Subcutaneous adipose tissue (tissue), 4 donors: ENCODE data around the gene WWP2. TPM values are rescaled to one million over a fixed set of nuclear protein-coding genes. Genes with fewer than 3 reads are reported as not detected.

ENCODE experiments used
- total RNA-seq, 4 donors: library from RNA; depleted of rRNA; stranded (reverse); fragments of >200 nt; gene quantifications; one replicate each; pipeline ENCODE4 v1.1.0, GENCODE V29; 2016
- TF ChIP-seq, protein P1 (sequence below): fragments of 450-650 bp; IDR thresholded peaks from one replicate; pipeline ENCODE4 v1.5.1; 2016; ENCODE audit warnings: low read depth, mild to moderate bottlenecking, control low read depth, antibody characterized with exemption, moderate library complexity

WWP2 gene
- total RNA-seq, 4 donors from 2014 or later = 20.2 to 48.7 (median 34.7) TPM

DNA sequence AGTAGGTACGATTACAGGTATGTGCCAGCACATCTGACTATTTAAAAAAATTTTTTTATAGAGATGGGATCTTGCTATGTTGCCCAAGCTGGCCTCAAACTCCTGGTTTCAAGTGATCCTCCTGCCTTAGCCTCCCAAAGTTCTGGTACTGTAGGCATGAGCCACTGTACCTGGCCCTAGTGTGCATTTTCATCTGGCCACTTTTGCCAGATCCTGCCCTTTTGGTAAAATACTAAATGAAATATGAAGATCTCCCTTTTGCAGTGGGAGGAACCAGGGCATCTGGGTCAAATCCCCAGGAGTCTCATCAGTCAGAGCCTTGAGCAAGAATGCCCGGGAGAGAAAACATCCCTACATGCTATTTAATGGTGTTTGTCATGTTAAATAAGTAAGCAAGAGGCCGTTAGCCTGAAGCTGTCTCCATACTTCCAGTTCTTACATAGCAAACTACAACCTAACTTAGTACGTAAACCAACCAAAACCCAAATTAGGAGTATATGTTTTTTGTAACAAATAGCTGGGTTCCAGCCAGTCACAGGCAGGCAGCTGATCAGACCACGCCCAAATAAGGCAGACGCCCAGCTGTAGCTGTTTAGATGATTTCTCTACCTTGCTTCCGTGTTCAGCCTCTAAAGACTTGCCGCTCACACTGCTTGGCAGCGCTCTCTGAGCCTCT lies 142.5 kb downstream of the WWP2 start:
- TF ChIP-seq, protein P1, sequence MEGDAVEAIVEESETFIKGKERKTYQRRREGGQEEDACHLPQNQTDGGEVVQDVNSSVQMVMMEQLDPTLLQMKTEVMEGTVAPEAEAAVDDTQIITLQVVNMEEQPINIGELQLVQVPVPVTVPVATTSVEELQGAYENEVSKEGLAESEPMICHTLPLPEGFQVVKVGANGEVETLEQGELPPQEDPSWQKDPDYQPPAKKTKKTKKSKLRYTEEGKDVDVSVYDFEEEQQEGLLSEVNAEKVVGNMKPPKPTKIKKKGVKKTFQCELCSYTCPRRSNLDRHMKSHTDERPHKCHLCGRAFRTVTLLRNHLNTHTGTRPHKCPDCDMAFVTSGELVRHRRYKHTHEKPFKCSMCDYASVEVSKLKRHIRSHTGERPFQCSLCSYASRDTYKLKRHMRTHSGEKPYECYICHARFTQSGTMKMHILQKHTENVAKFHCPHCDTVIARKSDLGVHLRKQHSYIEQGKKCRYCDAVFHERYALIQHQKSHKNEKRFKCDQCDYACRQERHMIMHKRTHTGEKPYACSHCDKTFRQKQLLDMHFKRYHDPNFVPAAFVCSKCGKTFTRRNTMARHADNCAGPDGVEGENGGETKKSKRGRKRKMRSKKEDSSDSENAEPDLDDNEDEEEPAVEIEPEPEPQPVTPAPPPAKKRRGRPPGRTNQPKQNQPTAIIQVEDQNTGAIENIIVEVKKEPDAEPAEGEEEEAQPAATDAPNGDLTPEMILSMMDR = no peak

DNA sequence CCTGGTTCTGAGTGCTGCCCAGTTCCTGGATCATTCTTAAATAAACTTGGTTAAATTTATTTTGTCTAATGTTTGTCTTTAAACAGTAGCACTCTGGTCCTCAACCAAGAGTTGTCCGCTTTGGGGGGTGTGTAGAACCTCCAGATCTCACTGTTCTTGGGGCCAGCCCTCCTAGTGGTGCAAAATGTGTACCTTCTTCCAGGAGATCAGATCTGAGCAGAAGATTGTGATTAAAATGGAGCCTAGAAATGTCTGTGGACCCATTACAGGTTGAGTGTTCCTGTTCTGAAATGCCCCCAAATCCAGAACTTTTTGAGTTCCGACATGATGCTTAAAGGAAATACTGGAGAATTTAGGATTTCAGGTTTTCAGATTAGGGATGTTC lies 143.0 kb downstream of the WWP2 start:
- TF ChIP-seq, protein P1 = no peak

DNA sequence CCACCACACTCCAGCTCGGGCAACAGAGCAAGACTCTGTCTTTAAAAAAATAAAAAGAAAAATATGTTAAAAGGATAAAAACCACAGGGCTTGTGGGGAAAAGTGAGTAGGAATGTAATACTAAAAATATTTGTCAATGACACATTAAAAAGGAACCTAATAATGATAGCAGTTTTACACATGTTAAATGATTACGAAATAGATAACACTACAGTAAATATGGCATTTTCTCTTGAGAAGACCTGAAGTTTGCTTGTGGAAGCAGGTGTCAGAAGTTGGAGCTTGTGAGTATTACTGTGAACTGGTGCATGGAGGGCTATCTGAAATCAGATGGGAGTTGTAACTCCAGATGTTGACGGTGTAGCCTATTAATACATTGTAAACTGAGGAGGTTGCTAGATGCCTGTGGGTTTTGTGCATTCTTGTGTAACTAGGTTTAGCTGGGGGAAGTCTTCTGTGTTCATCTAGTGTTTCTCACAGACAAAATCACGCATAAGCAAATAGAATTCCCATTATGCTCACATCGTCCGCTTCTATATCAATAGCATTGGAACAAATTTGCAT lies 144.8 kb downstream of the WWP2 start:
- TF ChIP-seq, protein P1 = no peak

DNA sequence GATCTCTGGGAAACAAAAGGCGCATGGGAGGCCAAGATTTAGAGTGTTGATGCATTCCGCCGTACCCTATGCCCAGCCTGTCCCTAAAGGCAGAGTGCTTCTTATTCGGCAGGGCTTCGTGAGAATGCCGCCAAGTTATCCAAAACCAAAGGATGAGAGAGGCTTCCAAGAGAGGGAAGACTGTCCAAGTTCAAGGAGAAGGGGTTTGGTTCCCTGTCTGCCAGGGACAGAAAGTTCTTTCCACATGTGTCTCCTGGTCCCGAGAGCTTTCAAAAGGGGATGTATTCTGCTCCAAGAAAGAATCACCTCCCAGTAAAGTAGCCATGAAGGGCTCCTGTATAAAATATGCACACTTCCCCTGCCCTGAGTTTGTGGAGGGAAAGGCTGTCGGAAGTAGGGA lies 146.9 kb downstream of the WWP2 start:
- TF ChIP-seq, protein P1 = no peak

DNA sequence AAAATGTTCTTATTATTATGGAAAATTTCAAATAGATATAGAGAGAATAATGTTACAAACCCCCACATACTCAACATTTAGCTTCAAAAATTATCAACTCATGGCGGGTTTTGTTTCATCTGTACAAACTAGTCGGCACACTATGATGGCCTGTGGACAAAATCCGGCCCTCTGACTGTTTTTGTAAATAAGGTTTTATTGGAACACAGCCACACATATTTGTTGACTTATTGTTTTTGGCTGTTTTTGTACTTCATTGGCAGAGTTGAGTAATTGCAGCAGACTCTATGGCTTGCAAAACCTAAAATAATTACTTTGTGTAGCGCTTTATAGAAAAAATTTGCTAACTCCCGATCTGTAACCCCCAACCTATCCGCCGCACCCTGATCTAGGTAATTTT lies 147.6 kb downstream of the WWP2 start:
- TF ChIP-seq, protein P1 = no peak

DNA sequence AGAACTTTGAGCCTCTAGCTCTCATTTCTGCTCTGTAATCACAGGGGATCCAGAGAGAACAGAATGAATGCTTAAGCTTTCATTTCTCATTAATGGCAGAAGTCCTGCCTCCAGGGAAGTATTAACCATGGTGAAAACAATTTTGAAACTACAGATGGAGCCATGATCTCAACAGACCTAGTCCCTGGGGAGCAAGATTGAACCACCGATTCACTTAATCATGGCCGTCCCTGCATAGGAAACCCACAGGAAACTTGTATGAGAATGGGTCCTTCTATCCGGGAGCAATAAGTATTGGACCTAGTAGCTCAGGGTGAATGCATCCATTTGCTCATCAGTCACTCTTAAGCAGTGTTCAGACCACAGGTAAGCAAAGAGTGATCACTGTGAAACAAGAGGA lies 148.8 kb downstream of the WWP2 start:
- TF ChIP-seq, protein P1 = no peak

DNA sequence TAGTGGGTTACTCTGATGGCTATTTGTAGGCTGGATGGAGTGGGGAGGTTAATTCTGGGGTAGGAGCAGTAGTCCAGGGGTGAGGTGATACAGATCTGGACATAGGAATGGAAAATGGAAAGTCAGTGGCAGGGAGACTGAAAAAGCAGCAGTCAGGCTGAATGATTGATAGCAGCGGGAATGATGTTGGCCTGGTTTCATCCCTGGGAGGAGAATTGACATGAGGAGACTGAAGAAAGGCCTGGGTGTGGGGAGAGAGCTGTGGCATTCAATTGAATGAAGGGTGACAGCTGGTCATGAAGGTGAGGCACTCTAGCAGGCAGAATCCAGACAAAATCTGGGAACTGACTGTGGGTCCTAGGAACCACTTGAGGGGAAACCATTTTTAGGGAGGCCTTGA lies 154.3 kb downstream of the WWP2 start:
- TF ChIP-seq, protein P1 = no peak
